Measurements from ENCODE around the gene NHSL2. TPM values are rescaled to one million over a fixed set of nuclear protein-coding genes. Genes with fewer than 3 reads are reported as not detected.

The NHSL2 gene
- total RNA-seq, 1 donor from 2014 or later: 0.29 TPM

GRCh38 chrX:71936632-71937031 lies 26.0 kb downstream of the NHSL2 start:
- DNase-seq (no peak), ATAC-seq (ENCODE audit: low read depth) (no peak)
- intact Hi-C loops (cut with micrococcal nuclease): no loop called here
- Mint-ChIP-seq H3K27me3 (peaks cover 2% of the 10 kb centered on the region), H3K36me3 (ENCODE audit: low read depth) (no peaks in the 10 kb centered on the region), H3K9me3 (no peaks in the 10 kb centered on the region), H3K4me1 (no peaks in the 10 kb centered on the region), H3K4me3 (no peak overlapping the region), H3K27ac (no peak overlapping the region)
- TF ChIP-seq CTCF (IDR thresholded peaks at IDR 0.05): no peak
- CTCF ChIA-PET: no interaction called here
- POLR2A ChIA-PET: no interaction called here

- H3K27me3 Mint-ChIP-seq: peaks cover 2% of the 10 kb centered on the region
- ChIA-PET CTCF (no interaction called here), POLR2A (no interaction called here)
- no peaks in the 10 kb centered on the region for H3K9me3 Mint-ChIP-seq
- intact Hi-C loops (cut with micrococcal nuclease): no loop called here
- H3K36me3 Mint-ChIP-seq (ENCODE audit: low read depth): no peaks in the 10 kb centered on the region
- DNase-seq (no peak), ATAC-seq (ENCODE audit: low read depth) (no peak)
- H3K4me1 Mint-ChIP-seq: no peaks in the 10 kb centered on the region
- no peak overlapping the region for H3K27ac Mint-ChIP-seq
- H3K4me3 Mint-ChIP-seq: no peak overlapping the region
- TF ChIP-seq CTCF (IDR thresholded peaks at IDR 0.05): no peak
Measured at GRCh38 chrX:71938371-71938770, 27.7 kb downstream of the NHSL2 start.

GRCh38 chrX:71941145-71941544 lies 30.5 kb downstream of the NHSL2 start:
- CTCF ChIA-PET: no interaction called here
- ATAC-seq (ENCODE audit: low read depth) (no peak), DNase-seq (no peak)
- H3K4me3 Mint-ChIP-seq: no peak overlapping the region
- no peak overlapping the region for H3K27ac Mint-ChIP-seq
- intact Hi-C loops (cut with micrococcal nuclease): no loop called here
- TF ChIP-seq CTCF (IDR thresholded peaks at IDR 0.05): no peak
- H3K27me3 Mint-ChIP-seq: peaks cover 2% of the 10 kb centered on the region
- POLR2A ChIA-PET: no interaction called here
- H3K9me3 Mint-ChIP-seq: no peaks in the 10 kb centered on the region
- H3K36me3 Mint-ChIP-seq (ENCODE audit: low read depth): no peaks in the 10 kb centered on the region
- H3K4me1 Mint-ChIP-seq: no peaks in the 10 kb centered on the region

- ChIA-PET POLR2A (no interaction called here), CTCF (no interaction called here)
- no peak overlapping the region for H3K27ac Mint-ChIP-seq
- H3K4me3 Mint-ChIP-seq: no peak overlapping the region
- intact Hi-C loops (cut with micrococcal nuclease): no loop called here
- H3K9me3 Mint-ChIP-seq: no peaks in the 10 kb centered on the region
- H3K27me3 Mint-ChIP-seq: peaks cover 3% of the 10 kb centered on the region
- H3K36me3 Mint-ChIP-seq (ENCODE audit: low read depth): no peaks in the 10 kb centered on the region
- ATAC-seq (ENCODE audit: low read depth) (no peak), DNase-seq (no peak)
- no peaks in the 10 kb centered on the region for H3K4me1 Mint-ChIP-seq
- no peak for TF ChIP-seq CTCF (IDR thresholded peaks at IDR 0.05)
Measured at GRCh38 chrX:71941776-71942175, 31.1 kb downstream of the NHSL2 start.

- ATAC-seq (ENCODE audit: low read depth) (no peak), DNase-seq (no peak)
- Mint-ChIP-seq H3K27ac (no peak overlapping the region), H3K27me3 (peaks cover 5% of the 10 kb centered on the region), H3K36me3 (ENCODE audit: low read depth) (no peaks in the 10 kb centered on the region), H3K4me1 (no peaks in the 10 kb centered on the region), H3K9me3 (no peaks in the 10 kb centered on the region), H3K4me3 (no peak overlapping the region)
- ChIA-PET POLR2A (no interaction called here), CTCF (no interaction called here)
- TF ChIP-seq CTCF (IDR thresholded peaks at IDR 0.05): no peak
- intact Hi-C loops (cut with micrococcal nuclease): no loop called here
Measured at GRCh38 chrX:71944369-71944768, 33.7 kb downstream of the NHSL2 start.
